Activated naive CD4-positive, alpha-beta T cell treated with anti-CD3 and anti-CD28 coated beads, Interleukin-2, amount 50 U/mL, for 72 hours (primary cell): ENCODE measurements around the gene CMTM4. TPM values are rescaled to one million over a fixed set of nuclear protein-coding genes. Genes with fewer than 3 reads are reported as not detected.
"Not testable (repeated sequence)": the region's sequence is repeated elsewhere in the genome, so short reads cannot be mapped to it uniquely, and the experiment has no call there.

Experiments used
- ATAC-seq, 2 donors: fragments of 150-1000 bp; cut with Tn5 transposase; 2 replicates each; pipeline ENCODE4 v1.10.0; 2021; ENCODE audit warnings: mild to moderate bottlenecking in 2 of 2, moderate library complexity in 2 of 2
- DNase-seq, 2 donors: peaks; one replicate each; pipeline ENCODE4 v3.0.0; 2021 to 2022; ENCODE audit warnings: low spot score in 2 of 2
- H3K27ac Mint-ChIP-seq, 2 donors: one replicate each; pipeline ENCODE4 v1.8.0; 2022; ENCODE audit warnings: mild to moderate bottlenecking in 2 of 2, mixed read lengths in 2 of 2
- H3K36me3 Mint-ChIP-seq, 2 donors: one replicate each; pipeline ENCODE4 v1.8.0; 2022; ENCODE audit warnings: mixed read lengths in 2 of 2
- H3K9me3 Mint-ChIP-seq, 2 donors: one replicate each; pipeline ENCODE4 v1.8.0; 2022; ENCODE audit warnings: mixed read lengths in 2 of 2
- total RNA-seq, 2 donors: library from RNA; stranded (reverse); gene quantifications; one replicate each; pipeline ENCODE4 v1.2.3, GENCODE V29; 2022

CMTM4 gene
- total RNA-seq, 2 donors from 2014 or later: 2.4 to 3.3 TPM

DNA sequence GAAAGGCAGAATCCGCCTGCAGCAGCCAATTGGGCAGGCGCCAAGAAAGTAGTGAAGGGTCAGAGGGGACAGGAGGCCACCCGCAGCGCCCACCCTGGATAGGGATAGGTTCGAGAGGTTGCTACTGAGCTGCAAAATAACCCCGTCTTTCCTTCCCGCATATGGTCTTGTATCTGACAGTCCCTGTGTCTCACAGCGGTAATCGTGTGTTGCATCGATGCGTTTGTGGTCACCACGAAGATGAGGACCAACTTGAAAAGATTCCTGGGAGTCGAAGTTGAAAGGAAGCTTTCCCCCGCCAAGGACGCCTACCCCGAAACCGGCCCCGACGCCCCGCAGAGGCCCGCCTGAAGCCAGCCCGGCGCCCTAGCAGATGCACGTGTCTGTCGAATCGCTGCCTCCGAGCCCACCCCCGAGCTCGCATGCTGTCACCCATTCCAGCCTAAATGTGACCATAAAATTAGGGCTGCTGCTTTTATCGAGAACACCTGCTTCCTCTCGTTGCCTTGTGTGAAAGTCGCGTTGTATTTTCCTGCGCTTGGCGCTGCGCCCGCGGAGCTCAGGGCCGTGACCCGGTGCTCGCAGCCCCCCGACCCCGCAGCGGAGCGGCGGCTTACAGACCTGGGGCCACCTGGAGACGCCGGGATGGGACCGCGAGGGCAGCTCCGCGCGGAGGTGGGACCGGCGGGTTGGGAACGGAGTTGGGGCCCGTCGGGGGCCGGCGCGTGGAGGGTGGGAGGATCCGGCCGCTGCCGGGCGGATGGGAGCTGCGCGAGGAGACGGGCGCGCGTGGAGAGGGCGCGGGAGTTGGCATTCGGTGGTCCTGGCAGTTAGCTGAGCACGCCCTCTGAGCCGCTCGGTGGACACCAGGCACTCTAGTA is 117.7 kb downstream of the CMTM4 start, which contains the start of gene CMTM2:
TSS of gene CMTM2 (plus strand) at position 813 of the 881 bp plus-strand sequence. CDS start 145 bp downstream, outside the sequence.
- Mint-ChIP-seq H3K27ac (no peak within 1 kb of the TSS), H3K36me3 (no peaks in the 10 kb centered on the region), H3K9me3 (no peaks in the 10 kb centered on the region)
- ATAC-seq (peak in 1 of 2 donors; percentile 51), DNase-seq (no peak)

- no peaks in the 10 kb centered on the region for H3K9me3 Mint-ChIP-seq
- ATAC-seq (no peak), DNase-seq (no peak)
- no peaks in the 10 kb centered on the region for H3K36me3 Mint-ChIP-seq
- H3K27ac Mint-ChIP-seq: no peak overlapping the region
Observed at GRCh38 chr16:66576296-66576695, 120.2 kb downstream of the CMTM4 start.

DNA sequence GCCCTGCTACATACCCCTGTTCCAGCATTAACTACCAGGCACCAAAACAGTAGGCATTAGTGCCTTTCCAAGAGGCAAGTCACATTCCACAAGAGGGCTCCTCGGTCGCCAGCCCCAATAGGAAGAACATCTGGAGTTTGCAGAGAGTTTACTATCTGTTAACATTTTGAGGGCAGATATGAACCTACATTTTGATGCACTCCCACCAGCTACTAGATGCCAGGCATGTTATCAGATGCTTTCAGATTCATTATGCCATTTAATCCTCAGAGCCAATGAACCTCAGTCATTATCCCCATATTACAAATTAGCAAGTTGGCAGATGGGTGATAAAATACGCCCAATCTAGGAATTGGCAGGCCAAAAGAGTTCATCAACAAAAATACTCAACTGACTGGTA is 121.5 kb downstream of the CMTM4 start:
- DNase-seq (no peak), ATAC-seq (no peak)
- no peaks in the 10 kb centered on the region for H3K9me3 Mint-ChIP-seq
- no peak overlapping the region for H3K27ac Mint-ChIP-seq
- no peaks in the 10 kb centered on the region for H3K36me3 Mint-ChIP-seq

- ATAC-seq: no peak
- Mint-ChIP-seq H3K9me3 (no peaks in the 10 kb centered on the region), H3K36me3 (no peaks in the 10 kb centered on the region), H3K27ac (no peak overlapping the region)
- no peak for DNase-seq
Observed at GRCh38 chr16:66574531-66574930, 122.0 kb downstream of the CMTM4 start.

DNA sequence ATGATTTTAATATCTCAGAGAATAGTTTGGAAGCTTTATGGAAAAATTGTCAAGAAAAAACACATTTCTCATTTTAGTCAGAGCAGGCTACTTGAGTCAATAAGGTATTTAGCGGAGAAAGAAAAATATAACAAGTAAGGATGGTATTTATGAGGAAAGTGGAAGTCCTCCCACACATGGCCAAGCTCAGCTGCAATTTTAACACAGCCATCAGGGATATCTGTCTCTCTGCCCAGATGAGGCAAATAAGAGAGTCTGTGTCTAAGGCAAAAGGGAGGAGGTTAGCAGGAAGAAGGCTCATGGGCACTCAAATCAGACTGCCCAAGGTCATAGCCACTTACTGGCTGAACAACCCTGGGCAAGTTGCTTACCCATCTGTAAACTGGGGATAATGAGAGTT is 122.5 kb downstream of the CMTM4 start:
- ATAC-seq: no peak
- Mint-ChIP-seq H3K9me3 (no peaks in the 10 kb centered on the region), H3K36me3 (no peaks in the 10 kb centered on the region), H3K27ac (peak overlapping the region in 1 of 2 donors; percentile 47)
- DNase-seq: no peak

DNA sequence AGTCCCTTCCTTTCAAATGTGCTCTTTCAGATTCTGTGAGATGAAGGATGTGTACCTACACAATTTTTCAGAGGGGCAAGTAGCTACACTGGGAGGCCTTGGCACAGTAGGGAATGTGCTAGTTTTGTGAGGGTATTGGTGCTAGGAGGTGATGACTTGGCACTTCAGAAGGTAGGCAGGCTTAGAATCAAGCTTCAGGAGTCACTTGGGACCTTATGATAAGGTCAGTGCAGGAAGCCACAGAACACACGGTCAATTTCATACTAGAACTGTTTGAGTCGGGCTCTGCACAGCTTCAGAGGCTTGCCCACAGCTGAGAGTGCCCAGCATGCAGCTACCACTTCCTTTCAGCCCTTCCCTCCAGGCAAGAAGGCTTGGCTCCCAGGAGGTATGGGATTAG is 124.2 kb downstream of the CMTM4 start:
- peaks cover 0 to 6% of the 10 kb centered on the region in 2 donors for H3K36me3 Mint-ChIP-seq
- H3K27ac Mint-ChIP-seq: no peak overlapping the region
- DNase-seq: no peak
- H3K9me3 Mint-ChIP-seq: no peaks in the 10 kb centered on the region
- ATAC-seq: peak in 1 of 2 donors; percentile 46

GRCh38 chr16:66569827-66570405 is 126.6 kb downstream of the CMTM4 start:
- no peaks in the 10 kb centered on the region for H3K9me3 Mint-ChIP-seq
- DNase-seq (no peak), ATAC-seq (no peak)
- H3K27ac Mint-ChIP-seq: no peak overlapping the region
- H3K36me3 Mint-ChIP-seq: peaks cover under 1 to 31% of the 10 kb centered on the region in 2 donors

GRCh38 chr16:66569131-66569530 is 127.4 kb downstream of the CMTM4 start:
- no peak for DNase-seq
- H3K9me3 Mint-ChIP-seq: no peaks in the 10 kb centered on the region
- H3K27ac Mint-ChIP-seq: no peak overlapping the region
- H3K36me3 Mint-ChIP-seq: peaks cover 4 to 35% of the 10 kb centered on the region in 2 donors
- ATAC-seq: no peak

DNA sequence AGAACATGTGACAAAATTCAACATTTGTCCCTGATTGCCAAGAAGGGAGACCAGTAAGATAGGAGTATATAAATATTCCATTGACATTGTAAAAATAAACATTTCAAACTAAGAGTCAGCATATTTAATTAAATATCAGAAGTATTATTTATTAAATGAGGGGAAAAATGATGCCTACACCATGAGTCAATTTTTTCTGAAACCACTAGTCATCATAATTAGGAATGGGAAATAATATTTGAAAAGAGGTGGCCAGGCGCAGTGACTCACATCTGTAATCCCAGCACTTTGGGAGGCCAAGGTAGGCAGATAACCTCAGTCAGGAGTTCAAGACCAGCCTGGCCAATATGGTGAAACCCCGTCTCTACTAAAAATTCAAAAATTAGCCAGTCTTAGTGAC is 128.2 kb downstream of the CMTM4 start:
- Mint-ChIP-seq H3K36me3 (peaks cover 4 to 37% of the 10 kb centered on the region in 2 donors), H3K9me3 (no peaks in the 10 kb centered on the region), H3K27ac (peak overlapping the region in 1 of 2 donors; percentile 44)
- ATAC-seq (no peak), DNase-seq (no peak)

GRCh38 chr16:66567270-66567669 is 129.3 kb downstream of the CMTM4 start:
- H3K36me3 Mint-ChIP-seq: peaks cover 4 to 42% of the 10 kb centered on the region in 2 donors
- DNase-seq: not testable (repeated sequence)

GRCh38 chr16:66566051-66566901 is 130.3 kb downstream of the CMTM4 start, which contains the start of gene CMTM1:
Gene CMTM1 (plus strand): TSS chr16:66566439. CDS start chr16:66566514, 75 bp downstream.
- Mint-ChIP-seq H3K36me3 (peaks cover 4 to 42% of the 10 kb centered on the region in 2 donors), H3K27ac (peak within 1 kb of the TSS in 1 of 2 donors; percentile 40), H3K9me3 (no peaks in the 10 kb centered on the region)
- no peak for ATAC-seq
- no peak for DNase-seq

More at GRCh38 chr16:66567270-66567669, 129.3 kb downstream of the CMTM4 start:
- H3K27ac Mint-ChIP-seq, H3K9me3 Mint-ChIP-seq, ATAC-seq: not testable (repeated sequence)

Other genes starting within 250 kb of the CMTM4 start
- 1 to 10 TPM; 2.7 to 9.1 TPM for gene TK2, start 146.6 kb downstream of the CMTM4 start, total RNA-seq
- gene CKLF, start 144.2 kb downstream of the CMTM4 start, total RNA-seq: 100 to 1,000 TPM; 117 to 136 TPM
- 10 to 100 TPM; 13.0 to 13.1 TPM for gene CMTM1, start 130.3 kb downstream of the CMTM4 start, total RNA-seq
- 1 to 10 TPM in 1 of 2 donors, under 1 TPM in 1; 0.87 to 1.1 TPM for gene CMTM2, start 117.3 kb downstream of the CMTM4 start, total RNA-seq
- gene CMTM3, start 92.0 kb downstream of the CMTM4 start, total RNA-seq: 10 to 100 TPM; 40.0 to 74.0 TPM
- gene DYNC1LI2, start 54.9 kb upstream of the CMTM4 start, total RNA-seq: 10 to 100 TPM; 51.6 to 61.4 TPM
- gene TERB1, start 104.8 kb upstream of the CMTM4 start, total RNA-seq: not detected
- gene NAE1, start 134.2 kb upstream of the CMTM4 start, total RNA-seq: 100 to 1,000 TPM in 1 of 2 donors, 10 to 100 TPM in 1; 93.9 to 121 TPM
- not detected for gene CA7, start 147.7 kb upstream of the CMTM4 start, total RNA-seq
- 10 to 100 TPM; 28.7 to 65.1 TPM for gene PDP2, start 183.8 kb upstream of the CMTM4 start, total RNA-seq
- not detected for gene CDH16, start 222.1 kb upstream of the CMTM4 start, total RNA-seq
- 1 to 10 TPM in 1 of 2 donors, under 1 TPM in 1; 0.99 to 3.8 TPM for gene RRAD, start 228.8 kb upstream of the CMTM4 start, total RNA-seq
- gene CIAO2B, start 237.7 kb upstream of the CMTM4 start, total RNA-seq: 100 to 1,000 TPM; 169 to 196 TPM
- gene CES2, start 238.8 kb upstream of the CMTM4 start, total RNA-seq: 10 to 100 TPM; 26.2 to 29.8 TPM